Uterus (tissue), 2 donors: ENCODE results near the gene HAS3.

ENCODE experiments used
- POLR2A ChIP-seq, 2 donors: fragments of 450-650 bp; IDR thresholded peaks; one replicate each; pipeline ENCODE4 v1.6.1; 2016; ENCODE audit warnings: antibody characterized with exemption in 2 of 2, mild to moderate bottlenecking in 1 of 2, moderate library complexity in 1 of 2
- TF ChIP-seq, protein P1 (sequence below), 4 experiments: fragments of 200-600 bp in 2 of 4; fragments of 450-650 bp in 2 of 4; sonication (generic) in 2 of 4; IDR thresholded peaks; one replicate each; pipeline ENCODE4 v1.5.1; 2016 to 2019; ENCODE audit warnings: antibody characterized with exemption in 4 of 4, mild to moderate bottlenecking in 2 of 4, moderate library complexity in 1 of 4

DNA sequence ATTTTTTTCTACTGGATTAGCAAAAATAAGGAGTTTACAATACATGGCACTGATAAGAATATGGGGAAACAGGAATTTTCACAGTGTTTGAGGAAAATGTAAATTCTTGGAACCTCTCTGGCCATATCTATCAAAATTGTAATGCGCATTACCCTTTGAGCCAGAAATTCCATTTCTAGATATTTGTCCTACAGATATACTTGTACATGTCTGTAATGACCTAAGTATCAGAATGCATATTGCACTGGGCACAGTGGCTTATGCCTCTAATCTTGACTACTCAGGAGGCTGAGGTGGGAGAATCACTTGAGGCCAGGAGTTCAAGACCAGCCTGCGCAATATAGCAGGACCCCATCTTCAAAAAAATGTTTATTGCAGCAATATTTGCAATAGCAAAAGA is 25.8 kb upstream of the HAS3 start:
- TF ChIP-seq, protein P1, sequence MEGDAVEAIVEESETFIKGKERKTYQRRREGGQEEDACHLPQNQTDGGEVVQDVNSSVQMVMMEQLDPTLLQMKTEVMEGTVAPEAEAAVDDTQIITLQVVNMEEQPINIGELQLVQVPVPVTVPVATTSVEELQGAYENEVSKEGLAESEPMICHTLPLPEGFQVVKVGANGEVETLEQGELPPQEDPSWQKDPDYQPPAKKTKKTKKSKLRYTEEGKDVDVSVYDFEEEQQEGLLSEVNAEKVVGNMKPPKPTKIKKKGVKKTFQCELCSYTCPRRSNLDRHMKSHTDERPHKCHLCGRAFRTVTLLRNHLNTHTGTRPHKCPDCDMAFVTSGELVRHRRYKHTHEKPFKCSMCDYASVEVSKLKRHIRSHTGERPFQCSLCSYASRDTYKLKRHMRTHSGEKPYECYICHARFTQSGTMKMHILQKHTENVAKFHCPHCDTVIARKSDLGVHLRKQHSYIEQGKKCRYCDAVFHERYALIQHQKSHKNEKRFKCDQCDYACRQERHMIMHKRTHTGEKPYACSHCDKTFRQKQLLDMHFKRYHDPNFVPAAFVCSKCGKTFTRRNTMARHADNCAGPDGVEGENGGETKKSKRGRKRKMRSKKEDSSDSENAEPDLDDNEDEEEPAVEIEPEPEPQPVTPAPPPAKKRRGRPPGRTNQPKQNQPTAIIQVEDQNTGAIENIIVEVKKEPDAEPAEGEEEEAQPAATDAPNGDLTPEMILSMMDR (IDR thresholded peaks at IDR 0.05), result no peak
- TF ChIP-seq POLR2A (IDR thresholded peaks at IDR 0.05), result no peak
